Neuronal stem cell (in vitro differentiated cells): ENCODE results near the gene GJA3.

Source experiments
- DNase-seq: peaks from one replicate; pipeline ENCODE4 v3.0.0-alpha.2; 2013; ENCODE audit warnings: low spot score
- H2AFZ ChIP-seq: one replicate; pipeline ENCODE4 v1.6.1; 2013; ENCODE audit warnings: mild to moderate bottlenecking, low read length, inconsistent platforms
- H2AK5ac ChIP-seq: 2 replicates; pipeline ENCODE4 v1.6.1; 2013; ENCODE audit warnings: low read depth, mild to moderate bottlenecking, inconsistent platforms, low read length, moderate library complexity, mixed read lengths
- H2BK120ac ChIP-seq: 2 replicates; pipeline ENCODE4 v1.6.1; 2013; ENCODE audit warnings: low read depth, mild to moderate bottlenecking, inconsistent platforms, low read length, moderate library complexity, mixed read lengths
- H2BK12ac ChIP-seq: one replicate; pipeline ENCODE4 v1.6.1; 2013; ENCODE audit warnings: low read length, inconsistent platforms
- H2BK15ac ChIP-seq: 2 replicates; pipeline ENCODE4 v1.6.1; 2013; ENCODE audit warnings: mild to moderate bottlenecking, low read length, inconsistent platforms, mixed read lengths
- H2BK5ac ChIP-seq: one replicate; pipeline ENCODE4 v1.6.1; 2013; ENCODE audit warnings: inconsistent platforms, mild to moderate bottlenecking, low read length, moderate library complexity
- H3K14ac ChIP-seq: one replicate; pipeline ENCODE4 v1.6.1; 2013; ENCODE audit warnings: low read length, inconsistent platforms
- H3K18ac ChIP-seq: 2 replicates; pipeline ENCODE4 v1.6.1; 2013; ENCODE audit warnings: low read length, inconsistent platforms
- H3K23ac ChIP-seq: 2 replicates; pipeline ENCODE4 v1.6.1; 2013; ENCODE audit warnings: low read depth, mild to moderate bottlenecking, mixed read lengths, low read length, inconsistent platforms; ENCODE audit not compliant: poor library complexity
- H3K27ac ChIP-seq: replicated peaks from 3 replicates; pipeline ENCODE4 v1.5.1; 2013; ENCODE audit warnings: low read length, inconsistent platforms
- H3K27me3 ChIP-seq, 3 experiments: 2 replicates each; pipeline ENCODE4 v1.6.1; 2013; ENCODE audit warnings: low read length in 3 of 3, mild to moderate bottlenecking in 2 of 3, inconsistent platforms in 1 of 3, low read depth in 1 of 3, mixed read lengths in 1 of 3, moderate library complexity in 1 of 3; ENCODE audit not compliant: control insufficient read depth in 3 of 3, insufficient read depth in 3 of 3
- H3K36me3 ChIP-seq, 2 donors: replicated peaks in 1 of 2; 2 replicates each; pipeline ENCODE4 v1.6.1; 2013; ENCODE audit warnings: low read length in 2 of 2; ENCODE audit not compliant: control insufficient read depth in 2 of 2, insufficient read depth in 2 of 2
- H3K4ac ChIP-seq: 2 replicates; pipeline ENCODE4 v1.6.1; 2013; ENCODE audit warnings: inconsistent platforms, mild to moderate bottlenecking, low read length, moderate library complexity
- H3K4me1 ChIP-seq, 2 donors: 1 replicate in 1 of 2; 2 replicates in 1 of 2; pipeline ENCODE4 v1.6.1; 2013; ENCODE audit warnings: low read length in 2 of 2, low read depth in 1 of 2; ENCODE audit not compliant: control insufficient read depth in 2 of 2, insufficient read depth in 1 of 2
- H3K4me2 ChIP-seq: one replicate; pipeline ENCODE4 v1.6.1; 2013; ENCODE audit warnings: mild to moderate bottlenecking, low read length, inconsistent platforms; ENCODE audit not compliant: insufficient read depth, poor library complexity, severe bottlenecking
- H3K4me3 ChIP-seq, 2 donors: 2 replicates each; pipeline ENCODE4 v1.5.1; 2013; ENCODE audit warnings: low read length in 2 of 2, mild to moderate bottlenecking in 2 of 2, inconsistent platforms in 1 of 2, moderate library complexity in 1 of 2
- H3K79me1 ChIP-seq: one replicate; pipeline ENCODE4 v1.6.1; 2013; ENCODE audit warnings: low read depth, mild to moderate bottlenecking, inconsistent platforms, low read length, moderate library complexity
- H3K9ac ChIP-seq: one replicate; pipeline ENCODE4 v1.6.1; 2013; ENCODE audit warnings: mild to moderate bottlenecking, low read depth, low read length, inconsistent platforms; ENCODE audit not compliant: poor library complexity
- H3K9me3 ChIP-seq, 2 donors: replicated peaks in 1 of 2; 2 replicates each; pipeline versions ENCODE3 to v1.6.1; 2013; ENCODE audit warnings: low read length in 2 of 2, mild to moderate bottlenecking in 2 of 2, inconsistent platforms in 1 of 2, low read depth in 1 of 2, mixed read lengths in 1 of 2, moderate library complexity in 1 of 2; ENCODE audit not compliant: control insufficient read depth in 2 of 2, insufficient read depth in 1 of 2
- H4K8ac ChIP-seq: one replicate; pipeline ENCODE4 v1.6.1; 2013; ENCODE audit warnings: low read depth, mild to moderate bottlenecking, inconsistent platforms, low read length, moderate library complexity
- H4K91ac ChIP-seq: one replicate; pipeline ENCODE4 v1.6.1; 2013; ENCODE audit warnings: low read length, low read depth, mild to moderate bottlenecking, inconsistent platforms; ENCODE audit not compliant: poor library complexity
- WGBS, 2 donors: extraction: QIAGEN DNeasy Blood & Tissue Kit; methylation state at CpG; one replicate each; pipeline ENCODE4 v1.1.7; 2013; ENCODE audit warnings: missing lambda C conversion rate in 2 of 2, mixed read lengths in 1 of 2; ENCODE audit not compliant: insufficient read length in 2 of 2, insufficient replicate concordance in 1 of 2; ENCODE audit errors: extremely low coverage in 2 of 2; 5-methylcytosine and 5-hydroxymethylcytosine counted together

Gene GJA3

GRCh38 chr13:20150561-20150960, 10.3 kb downstream of the GJA3 start:
- Histone ChIP-seq H3K14ac (no peak overlapping the region), H2BK120ac (no peak overlapping the region), H2BK15ac (no peak overlapping the region), H3K36me3 (no peaks in the 10 kb centered on the region), H3K79me1 (no peaks in the 10 kb centered on the region), H3K4me3 (no peak overlapping the region), H3K4me2 (no peak overlapping the region), H3K4me1 (peaks cover 0 to 13% of the 10 kb centered on the region in 2 donors), H3K23ac (peak overlapping the region; percentile 67), H2AFZ (no peak overlapping the region), H4K91ac (no peak overlapping the region), H3K27me3 (peaks cover 0 to 44% (median 0%) of the 10 kb centered on the region in 3 experiments), H2BK12ac (peak overlapping the region; percentile 16), H3K4ac (no peak overlapping the region), H4K8ac (no peak overlapping the region), H3K9me3 (no peaks in the 10 kb centered on the region), H3K9ac (no peak overlapping the region), H3K18ac (peak overlapping the region; percentile 88), H2BK5ac (no peak overlapping the region), H3K27ac (no peak overlapping the region), H2AK5ac (peak overlapping the region; percentile 81)
- no peak for DNase-seq
- WGBS, 2 donors: no CpG with 5 or more reads among the region's 9 CpGs

GRCh38 chr13:20149762-20150161, 11.1 kb downstream of the GJA3 start:
- H2BK15ac ChIP-seq: no peak overlapping the region
- H3K27me3 ChIP-seq: peaks cover 0 to 49% (median 0%) of the 10 kb centered on the region in 3 experiments
- H3K27ac ChIP-seq: no peak overlapping the region
- H2AFZ ChIP-seq: peak overlapping the region; percentile 3
- no peak overlapping the region for H3K9ac ChIP-seq
- no CpG with 5 or more reads among the region's 9 CpGs for whole genome bisulfite sequencing, 2 donors
- H3K4ac ChIP-seq: no peak overlapping the region
- no peak for DNase-seq
- no peak overlapping the region for H4K8ac ChIP-seq
- H2BK5ac ChIP-seq: no peak overlapping the region
- no peak overlapping the region for H2AK5ac ChIP-seq
- H3K4me1 ChIP-seq: peaks cover 0 to 13% of the 10 kb centered on the region in 2 donors
- H3K4me2 ChIP-seq: no peak overlapping the region
- no peaks in the 10 kb centered on the region for H3K79me1 ChIP-seq
- no peak overlapping the region for H3K18ac ChIP-seq
- H4K91ac ChIP-seq: no peak overlapping the region
- H3K14ac ChIP-seq: no peak overlapping the region
- H3K23ac ChIP-seq: no peak overlapping the region
- H3K9me3 ChIP-seq: no peaks in the 10 kb centered on the region
- no peaks in the 10 kb centered on the region for H3K36me3 ChIP-seq
- no peak overlapping the region for H3K4me3 ChIP-seq
- no peak overlapping the region for H2BK12ac ChIP-seq
- no peak overlapping the region for H2BK120ac ChIP-seq

GRCh38 chr13:20148501-20149183, 12.2 kb downstream of the GJA3 start:
- no peaks in the 10 kb centered on the region for H3K9me3 ChIP-seq
- H3K14ac ChIP-seq: no peak overlapping the region
- no peak overlapping the region for H3K9ac ChIP-seq
- H3K4me2 ChIP-seq: no peak overlapping the region
- no peak overlapping the region for H2AFZ ChIP-seq
- no peak overlapping the region for H2BK12ac ChIP-seq
- no peak overlapping the region for H2BK120ac ChIP-seq
- no peak overlapping the region for H2BK15ac ChIP-seq
- H3K4me1 ChIP-seq: peaks cover 0 to 13% of the 10 kb centered on the region in 2 donors
- no peak for DNase-seq
- H3K79me1 ChIP-seq: no peaks in the 10 kb centered on the region
- H3K4ac ChIP-seq: no peak overlapping the region
- no peak overlapping the region for H3K27ac ChIP-seq
- no CpG with 5 or more reads among the region's 16 CpGs for WGBS, 2 donors
- no peak overlapping the region for H2AK5ac ChIP-seq
- no peak overlapping the region for H2BK5ac ChIP-seq
- no peak overlapping the region for H3K18ac ChIP-seq
- H4K8ac ChIP-seq: no peak overlapping the region
- peaks cover 0 to 49% (median 0%) of the 10 kb centered on the region in 3 experiments for H3K27me3 ChIP-seq
- H3K23ac ChIP-seq: no peak overlapping the region
- H3K4me3 ChIP-seq: no peak overlapping the region
- peak overlapping the region; percentile 42 for H4K91ac ChIP-seq
- no peaks in the 10 kb centered on the region for H3K36me3 ChIP-seq

DNA sequence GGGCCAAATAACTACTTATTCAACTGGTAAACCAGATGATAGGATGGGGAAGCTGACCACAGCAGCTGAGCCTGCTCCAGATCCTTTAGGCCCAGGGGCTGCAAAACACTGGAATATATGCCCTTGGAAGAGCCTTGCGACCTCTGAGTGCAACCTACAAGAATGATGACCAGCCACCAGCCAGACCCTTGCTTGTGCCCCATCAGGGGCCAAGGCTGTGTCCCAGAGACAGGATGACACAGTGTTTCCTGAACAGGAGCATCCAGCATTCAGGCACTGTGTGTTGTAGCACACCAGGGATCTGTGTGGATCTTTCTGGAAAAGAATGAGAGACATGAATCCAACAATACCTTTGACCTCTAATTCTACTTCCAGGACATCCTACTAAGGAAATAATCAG, 14.5 kb downstream of the GJA3 start:
- Histone ChIP-seq H4K91ac (no peak overlapping the region), H2BK120ac (no peak overlapping the region), H2BK5ac (no peak overlapping the region), H4K8ac (no peak overlapping the region), H3K4me3 (no peak overlapping the region), H3K27ac (no peak overlapping the region), H3K14ac (no peak overlapping the region), H2AK5ac (no peak overlapping the region), H3K18ac (no peak overlapping the region), H3K36me3 (no peaks in the 10 kb centered on the region), H3K4me2 (no peak overlapping the region), H3K9me3 (no peaks in the 10 kb centered on the region), H2BK15ac (no peak overlapping the region), H3K23ac (no peak overlapping the region), H3K27me3 (peaks cover 0 to 47% (median 0%) of the 10 kb centered on the region in 3 experiments), H3K79me1 (peaks cover 3% of the 10 kb centered on the region), H2AFZ (no peak overlapping the region), H3K4me1 (peaks cover 0 to 13% of the 10 kb centered on the region in 2 donors), H3K4ac (no peak overlapping the region), H2BK12ac (no peak overlapping the region), H3K9ac (no peak overlapping the region)
- no CpG with 5 or more reads among the region's 1 CpG for WGBS, 2 donors
- no peak for DNase-seq
